GM21526 (cell line): Measurements from ENCODE around the gene PECR.

ENCODE experiments used
- ATAC-seq: cut with Tn5 transposase; IDR thresholded peaks from one replicate; pipeline ENCODE4 v1.9.1; 2021; ENCODE audit warnings: moderate library complexity; ENCODE audit not compliant: unreplicated experiment, low FRiP score

The PECR gene

GRCh38 chr2:216081487-216082116, at the start of gene PECR, which contains the start of gene TMEM169:
PECR (minus strand) TSS chr2:216081809; CDS start chr2:216081741, 68 bp downstream.
TMEM169 (plus strand) TSS chr2:216081919; CDS start chr2:216095964, 14,045 bp downstream.
- ATAC-seq, result peak; percentile 93

GRCh38 chr2:216130346-216130971, 48.9 kb upstream of the PECR start:
- ATAC-seq, result no peak

- no peak for ATAC-seq
Observed at GRCh38 chr2:216126943-216127342, 45.3 kb upstream of the PECR start.

GRCh38 chr2:216121255-216121654, 39.6 kb upstream of the PECR start:
- ATAC-seq, result no peak

- no peak for ATAC-seq
Observed at GRCh38 chr2:216119986-216120385, 38.4 kb upstream of the PECR start.

GRCh38 chr2:216119146-216119545, 37.5 kb upstream of the PECR start:
- no peak for ATAC-seq

- no peak for ATAC-seq
Observed at GRCh38 chr2:216118474-216118873, 36.9 kb upstream of the PECR start.

- no peak for ATAC-seq
Observed at GRCh38 chr2:216117561-216118340, 36.1 kb upstream of the PECR start.

- ATAC-seq, result no peak
Observed at GRCh38 chr2:216116418-216116817, 34.8 kb upstream of the PECR start.

GRCh38 chr2:216114714-216115531, 33.3 kb upstream of the PECR start:
- peak; percentile 49 for ATAC-seq

- peak; percentile 1 for ATAC-seq
Observed at GRCh38 chr2:216114382-216114713, 32.7 kb upstream of the PECR start.

GRCh38 chr2:216113572-216113971, 32.0 kb upstream of the PECR start:
- ATAC-seq, result peak; percentile 68

- no peak for ATAC-seq
Observed at GRCh38 chr2:216112926-216113325, 31.3 kb upstream of the PECR start.

- no peak for ATAC-seq
Observed at GRCh38 chr2:216111122-216111521, 29.5 kb upstream of the PECR start.

- ATAC-seq, result no peak
Observed at GRCh38 chr2:216110620-216111019, 29.0 kb upstream of the PECR start.

GRCh38 chr2:216109962-216110614, 28.5 kb upstream of the PECR start:
- no peak for ATAC-seq

- peak; percentile 42 for ATAC-seq
Observed at GRCh38 chr2:216108967-216109921, 27.6 kb upstream of the PECR start, which contains the start of gene XRCC5. XRCC5 (plus strand) TSS chr2:216109348; CDS start chr2:216109437, 89 bp downstream.

GRCh38 chr2:216108310-216108966, 26.8 kb upstream of the PECR start:
- no peak for ATAC-seq
